NCI-H2196 (cell line): ENCODE data around the gene DGAT2L6.
"Not testable (repeated sequence)": the region's sequence is repeated elsewhere in the genome, so short reads cannot be mapped to it uniquely, and the experiment has no call there.

Experiments used
- DNase-seq: peaks from one replicate; lab custom pipeline; 2025; ENCODE audit not compliant: unreplicated experiment; lab: John Stamatoyannopoulos, UW

Gene DGAT2L6

GRCh38 chrX:70196961-70197720 is 19.9 kb downstream of the DGAT2L6 start:
- peak; percentile 11 for DNase-seq

GRCh38 chrX:70201732-70202131 is 24.4 kb downstream of the DGAT2L6 start:
- no peak for DNase-seq

- no peak for DNase-seq
Observed at GRCh38 chrX:70208479-70208878, 31.2 kb downstream of the DGAT2L6 start.

GRCh38 chrX:70209570-70209969 is 32.3 kb downstream of the DGAT2L6 start:
- not testable (repeated sequence) for DNase-seq

GRCh38 chrX:70219938-70220764 is 42.9 kb downstream of the DGAT2L6 start:
- no peak for DNase-seq

GRCh38 chrX:70226048-70226447 is 48.8 kb downstream of the DGAT2L6 start:
- no peak for DNase-seq

- no peak for DNase-seq
Observed at GRCh38 chrX:70226687-70227086, 49.4 kb downstream of the DGAT2L6 start.

GRCh38 chrX:70231666-70232065 is 54.4 kb downstream of the DGAT2L6 start:
- DNase-seq = no peak

- no peak for DNase-seq
Observed at GRCh38 chrX:70234355-70234754, 57.1 kb downstream of the DGAT2L6 start, which contains the start of gene AWAT1. Gene AWAT1, plus strand, starts transcription at chrX:70234655. Its CDS starts 41 bp downstream, at chrX:70234696.

GRCh38 chrX:70240751-70241150 is 63.5 kb downstream of the DGAT2L6 start:
- DNase-seq = no peak

- DNase-seq = no peak
Observed at GRCh38 chrX:70241501-70241900, 64.2 kb downstream of the DGAT2L6 start.

GRCh38 chrX:70243601-70244000 is 66.3 kb downstream of the DGAT2L6 start:
- not testable (repeated sequence) for DNase-seq

GRCh38 chrX:70244881-70245280 is 67.6 kb downstream of the DGAT2L6 start:
- no peak for DNase-seq

- no peak for DNase-seq
Observed at GRCh38 chrX:70247252-70247651, 70.0 kb downstream of the DGAT2L6 start.

GRCh38 chrX:70252491-70252890 is 75.2 kb downstream of the DGAT2L6 start:
- DNase-seq = no peak

- DNase-seq = peak; percentile 15
Observed at GRCh38 chrX:70253377-70254062, 76.2 kb downstream of the DGAT2L6 start.

GRCh38 chrX:70254063-70254400 is 76.7 kb downstream of the DGAT2L6 start:
- DNase-seq = no peak

GRCh38 chrX:70254909-70255308 is 77.6 kb downstream of the DGAT2L6 start:
- no peak for DNase-seq
